ENCODE data around the gene OR8D2.
"Not testable (repeated sequence)": the region's sequence is repeated elsewhere in the genome, so short reads cannot be mapped to it uniquely, and the experiment has no call there.

OR8D2 gene

DNA sequence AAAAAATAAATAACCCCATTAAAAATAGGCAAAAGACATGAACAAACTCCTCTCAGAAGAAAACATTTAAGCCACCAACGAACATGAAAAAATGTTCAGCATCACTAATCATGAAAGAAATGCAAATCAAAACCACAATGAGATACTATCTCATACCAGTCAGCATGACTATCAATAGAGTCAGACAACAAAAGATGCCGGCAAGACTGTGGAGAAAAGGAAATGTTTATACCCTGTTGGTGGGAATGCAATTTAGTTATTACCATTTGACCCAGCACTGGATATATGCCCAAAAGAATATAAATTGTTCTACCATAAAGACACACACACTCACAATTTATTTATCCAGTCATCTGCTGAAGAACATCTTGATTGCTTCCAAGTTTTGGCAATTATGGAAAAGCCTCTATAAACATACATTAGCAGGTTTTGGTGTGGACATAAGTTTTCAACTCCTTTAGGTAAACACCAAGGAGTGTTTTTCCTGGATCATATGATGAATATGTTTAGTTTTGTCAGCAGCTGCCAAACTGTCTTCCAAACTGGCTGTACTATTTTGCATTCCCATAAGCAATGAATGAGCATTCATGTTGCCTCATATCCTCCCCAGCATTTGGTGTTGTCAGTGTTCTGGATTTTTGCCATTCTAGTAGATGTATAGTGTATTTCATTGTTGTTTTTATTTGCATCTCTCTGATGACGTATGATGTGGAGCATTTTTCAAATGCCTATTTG lies 34.2 kb downstream of the OR8D2 start:
- no peak for DNase-seq (ENCODE audit: low read depth in 3 of 3)

DNA sequence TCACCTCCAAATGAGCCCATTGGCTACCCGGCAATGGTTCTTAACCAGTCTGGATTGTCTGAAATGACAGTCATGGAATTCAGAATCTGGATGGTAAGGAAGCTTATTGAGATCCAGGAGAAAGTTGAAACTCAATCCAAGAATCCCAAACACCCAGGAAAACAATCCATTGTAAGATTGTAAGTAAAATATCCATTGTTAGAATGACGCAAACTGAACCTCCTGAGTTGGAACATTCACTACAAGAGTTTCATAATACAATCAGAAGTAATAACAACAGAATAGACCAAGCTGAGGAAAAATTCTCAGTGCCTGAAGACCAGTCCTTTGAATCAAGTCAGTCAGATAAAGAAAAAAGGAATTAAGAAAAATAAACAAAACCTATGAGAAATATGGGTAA lies 41.7 kb downstream of the OR8D2 start:
- DNase-seq (ENCODE audit: low read depth in 3 of 3): no peak

- DNase-seq (ENCODE audit: low read depth in 3 of 3): no peak
These were observed 42.2 kb downstream of the OR8D2 start for GRCh38 chr11:124277804-124278203.

DNA sequence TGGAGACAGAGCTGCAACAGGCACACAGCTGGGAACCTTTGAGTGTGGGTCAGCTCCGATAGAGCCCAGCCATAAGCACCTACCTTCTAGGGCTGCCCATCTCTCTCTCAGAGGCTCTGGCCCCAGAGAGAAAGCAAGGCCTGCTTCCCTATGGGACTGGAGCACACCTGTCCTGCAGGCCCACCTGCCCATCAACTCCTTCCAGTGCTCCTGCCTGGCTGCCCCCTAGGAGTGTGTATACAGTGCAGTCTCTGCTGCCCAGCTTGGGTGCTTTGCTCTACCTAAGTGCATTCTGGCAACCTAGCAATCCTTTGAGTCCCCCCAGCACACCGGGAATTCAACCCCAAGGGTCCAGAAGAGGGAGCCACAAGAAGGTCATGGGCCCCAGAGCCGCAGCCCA lies 42.8 kb downstream of the OR8D2 start:
- no peak for DNase-seq (ENCODE audit: low read depth in 3 of 3)

- DNase-seq (ENCODE audit: low read depth in 3 of 3): no peak
These were observed 43.9 kb downstream of the OR8D2 start for GRCh38 chr11:124276081-124276480.

DNA sequence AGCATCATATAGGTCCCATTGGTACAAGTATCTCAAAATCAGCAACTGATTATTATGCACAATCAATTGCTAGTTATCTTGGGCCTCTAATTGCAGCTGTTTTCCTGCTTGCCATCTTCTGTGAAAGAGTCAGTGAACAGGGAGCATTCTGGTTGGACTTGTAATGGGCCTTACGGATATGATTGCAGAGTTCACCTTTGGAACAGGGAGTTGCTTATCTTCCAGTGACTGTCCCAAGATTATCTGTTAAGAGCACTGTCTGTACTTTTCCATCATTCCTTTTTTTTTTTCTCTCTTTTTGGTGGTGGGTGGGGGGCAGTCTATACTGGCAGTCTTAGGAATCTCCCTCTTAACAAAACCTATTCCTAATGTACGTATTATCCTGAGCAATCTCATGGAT lies 46.0 kb downstream of the OR8D2 start:
- DNase-seq (ENCODE audit: low read depth in 3 of 3): no peak

DNA sequence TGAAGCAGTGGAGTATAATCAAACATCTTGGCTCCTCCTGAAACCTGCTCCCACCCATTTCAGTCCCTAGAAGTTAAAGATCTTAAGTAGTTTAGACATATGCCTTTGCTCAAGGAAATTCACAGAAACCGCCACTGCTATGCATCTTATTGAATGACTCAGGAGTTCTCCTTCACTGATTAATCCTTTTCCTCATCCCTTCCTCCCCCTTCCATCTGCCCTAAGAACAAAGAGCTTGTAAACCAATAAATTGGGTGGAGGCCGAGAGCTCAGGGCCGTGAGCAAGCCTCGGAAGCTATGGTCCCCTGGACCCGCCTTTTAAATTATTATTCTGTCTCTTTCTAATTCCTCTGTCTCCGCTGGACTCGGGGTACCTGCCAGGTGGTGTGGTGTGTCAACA lies 49.1 kb downstream of the OR8D2 start:
- not testable (repeated sequence) for DNase-seq (ENCODE audit: low read depth in 3 of 3)

All from stimulated activated CD4-positive, alpha-beta T cell treated with anti-CD3 and anti-CD28 coated beads, TNF-alpha, amount 100 ng/mL, for 4 hours (primary cell).